ENCODE measurements around the gene PSTPIP1.
"Not testable (repeated sequence)": the region's sequence is repeated elsewhere in the genome, so short reads cannot be mapped to it uniquely, and the experiment has no call there.

PSTPIP1 gene

DNA sequence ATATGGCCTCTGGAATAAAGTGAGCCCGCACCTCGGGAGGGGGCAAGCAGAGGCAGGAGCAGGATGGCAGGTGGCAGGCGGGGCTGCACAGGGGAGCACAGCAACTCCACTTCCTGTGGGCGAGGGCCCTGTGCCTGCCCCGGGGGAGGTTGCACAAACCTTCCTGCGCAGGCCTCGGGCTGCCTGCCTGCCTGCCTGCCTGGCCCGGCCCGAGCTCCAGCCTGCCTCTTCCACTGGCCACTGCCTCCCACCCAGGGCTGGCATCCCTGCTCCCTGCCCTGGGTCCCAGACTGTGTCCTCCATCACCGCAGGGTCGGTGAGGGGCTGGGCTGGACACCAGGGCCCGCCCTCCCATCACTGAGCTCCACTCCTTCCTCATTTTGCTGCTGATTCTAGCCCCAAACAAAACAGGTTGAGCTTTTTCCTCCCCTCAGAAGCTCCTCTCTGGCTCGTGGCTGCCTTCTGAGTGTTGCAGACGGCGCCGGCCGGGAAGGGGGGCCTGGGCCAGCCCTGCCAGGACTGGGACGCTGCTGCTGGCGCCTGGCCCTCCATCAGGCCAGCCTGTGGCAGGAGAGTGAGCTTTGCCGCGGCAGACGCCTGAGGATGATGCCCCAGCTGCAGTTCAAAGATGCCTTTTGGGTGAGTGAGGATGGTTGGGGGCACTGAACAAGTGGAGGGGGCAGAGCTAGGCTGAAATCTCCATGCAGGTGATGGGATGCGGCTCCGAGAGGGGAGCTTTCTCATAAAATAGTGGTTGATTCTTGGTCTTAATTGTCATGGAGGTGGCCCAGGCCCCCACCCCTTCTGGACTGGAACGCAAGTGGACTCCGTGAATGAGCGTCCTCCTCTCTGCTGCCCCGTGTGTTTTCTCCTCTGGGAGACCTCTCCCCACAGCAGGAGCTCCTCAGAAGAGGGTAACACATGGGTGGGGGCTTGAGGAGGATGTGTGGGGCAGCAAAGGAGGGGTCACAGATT, at the start of gene PSTPIP1:
Gene PSTPIP1 (plus strand): TSS at position 156 of the 975 bp plus-strand sequence. CDS start 448 bp downstream, at position 604.
- no peak for DNase-seq (ENCODE audit: low read depth)

DNA sequence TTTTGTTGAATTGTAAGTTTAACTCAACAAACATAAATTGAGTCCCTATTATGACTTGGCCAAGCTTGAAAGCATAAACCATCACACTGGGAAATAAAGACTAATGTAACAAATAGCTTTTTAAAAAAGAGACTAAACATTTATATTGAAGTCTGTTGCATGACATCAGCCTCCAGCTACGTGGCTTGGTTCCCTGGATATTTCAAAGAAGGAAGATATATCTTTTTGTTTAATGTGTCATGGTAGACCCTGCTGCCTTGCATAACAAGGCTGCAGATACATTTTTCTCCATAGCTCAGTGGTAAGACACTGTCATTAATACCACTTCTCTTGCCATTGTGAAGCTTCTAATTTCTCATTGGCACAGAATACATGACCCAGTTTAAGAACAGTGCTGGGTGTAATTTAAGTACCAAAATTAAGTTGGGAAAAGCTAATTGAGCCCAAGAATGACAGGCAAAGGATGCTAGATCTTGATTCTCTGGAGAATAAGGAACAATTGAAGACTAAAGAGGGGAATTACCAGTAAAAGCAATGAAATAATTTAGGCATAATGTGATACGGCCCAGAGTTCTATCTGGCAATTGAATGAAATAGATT, 49.3 kb upstream of the PSTPIP1 start:
- no peak for DNase-seq (ENCODE audit: low read depth)

DNA sequence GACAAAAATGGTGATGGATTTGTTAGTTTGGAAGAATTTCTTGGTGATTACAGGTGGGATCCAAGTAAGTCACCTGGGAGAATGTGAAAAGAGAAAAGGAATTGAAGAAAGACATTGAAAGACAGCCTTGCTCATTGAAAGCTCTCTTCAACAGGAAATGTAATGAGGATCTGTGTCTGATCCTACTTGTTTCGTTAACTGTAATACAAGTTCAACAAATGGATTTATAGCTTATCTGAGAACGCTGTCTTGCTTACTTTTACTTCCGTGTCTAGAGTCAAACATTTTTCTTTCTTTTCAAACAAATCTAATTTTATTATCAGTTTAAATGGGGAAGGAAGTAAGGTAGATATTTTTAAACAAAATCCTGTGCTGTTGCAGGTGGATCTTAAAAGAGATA, 47.5 kb upstream of the PSTPIP1 start:
- no peak for DNase-seq (ENCODE audit: low read depth)

DNA sequence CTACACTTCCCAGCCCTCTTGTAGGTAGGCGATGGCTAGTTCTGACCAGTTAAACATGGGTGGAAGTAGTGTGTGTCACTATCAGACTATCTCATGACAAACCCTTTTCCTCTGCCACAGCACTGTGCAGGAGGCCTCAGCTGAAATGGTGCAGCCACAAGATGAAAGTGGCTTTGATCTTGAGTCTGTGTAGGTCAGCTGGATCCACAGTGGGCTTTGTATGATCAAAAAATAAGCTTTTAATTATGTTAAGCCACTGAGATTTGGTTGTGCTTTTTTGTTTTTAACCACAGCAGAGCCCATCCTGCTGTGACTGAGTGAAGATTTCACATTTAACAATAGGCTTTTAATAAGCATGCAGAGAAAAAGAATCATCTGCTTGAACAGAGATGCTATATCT, 43.7 kb upstream of the PSTPIP1 start:
- no peak for DNase-seq (ENCODE audit: low read depth)

DNA sequence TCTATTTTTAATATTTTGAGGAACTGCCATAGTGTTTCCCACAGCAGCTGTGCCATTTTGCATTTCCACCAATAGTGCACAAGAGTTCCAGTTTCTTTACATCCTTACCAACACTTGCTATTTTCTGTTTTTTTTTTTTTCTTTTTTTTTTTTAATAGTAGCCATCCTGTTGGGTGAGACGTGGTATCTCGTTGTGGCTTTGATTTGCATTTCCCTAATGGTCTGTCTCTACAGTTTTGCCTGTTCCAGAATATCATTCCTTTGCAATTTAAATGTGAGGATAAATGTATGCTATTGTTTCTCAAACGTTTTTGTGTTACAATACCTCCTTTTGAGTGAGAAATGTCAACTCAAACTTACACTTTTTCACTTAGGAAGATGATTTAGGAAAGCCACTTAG, 41.0 kb upstream of the PSTPIP1 start:
- DNase-seq (ENCODE audit: low read depth): no peak

DNA sequence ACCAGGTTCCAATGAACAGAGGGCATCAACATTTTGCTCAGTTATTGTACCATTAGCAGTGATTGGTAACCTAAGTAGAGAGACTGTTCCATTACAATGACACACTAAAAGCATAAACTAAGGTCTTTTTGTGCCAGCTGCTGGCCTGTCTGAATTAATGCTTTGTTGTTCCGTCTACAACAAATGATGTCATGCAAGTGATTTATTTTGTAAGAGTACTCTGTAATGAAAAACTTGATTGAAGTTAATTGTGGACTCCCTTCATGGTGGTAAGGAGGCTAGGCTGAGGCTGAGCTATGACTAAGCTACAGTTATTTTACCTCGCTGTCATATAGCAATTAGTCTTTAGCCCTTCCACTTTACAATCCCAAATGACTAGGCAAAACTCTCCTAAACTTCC, 40.2 kb upstream of the PSTPIP1 start:
- no peak for DNase-seq (ENCODE audit: low read depth)

DNA sequence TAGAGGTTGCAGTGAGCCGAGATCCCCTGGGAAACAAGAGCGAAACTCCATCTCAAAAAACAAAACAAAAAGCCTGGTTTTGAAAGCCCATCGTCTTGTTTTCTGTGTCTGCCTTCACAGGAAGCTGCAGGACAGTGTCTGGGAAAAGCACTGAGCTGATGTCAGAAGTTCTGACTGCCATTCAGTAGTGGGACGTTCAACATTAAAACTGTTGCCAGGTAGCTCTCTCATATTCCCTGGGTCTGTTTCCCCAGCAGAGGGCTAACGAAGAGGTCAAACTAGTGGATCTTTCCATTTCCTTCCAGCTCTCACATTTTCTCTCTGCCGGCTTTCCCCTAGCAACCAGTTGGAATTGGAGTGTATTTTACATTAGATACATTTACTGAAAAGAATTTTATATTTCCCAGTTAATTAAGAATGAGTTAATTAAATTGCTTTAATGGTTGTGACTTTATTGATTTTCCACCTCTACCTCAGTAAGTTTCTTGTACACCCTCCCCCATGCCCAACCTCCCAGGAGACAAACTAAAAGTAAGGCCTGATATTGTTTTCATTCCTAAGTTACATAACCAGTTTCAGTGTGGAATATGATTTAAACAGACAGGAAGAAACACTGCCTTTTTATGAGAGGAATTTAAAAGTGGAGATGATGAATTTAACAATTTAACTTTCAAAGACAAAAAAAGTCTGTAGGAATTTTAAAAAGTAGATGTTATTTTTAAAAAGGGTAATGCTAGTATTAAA, 33.5 kb upstream of the PSTPIP1 start:
- DNase-seq (ENCODE audit: low read depth): no peak

DNA sequence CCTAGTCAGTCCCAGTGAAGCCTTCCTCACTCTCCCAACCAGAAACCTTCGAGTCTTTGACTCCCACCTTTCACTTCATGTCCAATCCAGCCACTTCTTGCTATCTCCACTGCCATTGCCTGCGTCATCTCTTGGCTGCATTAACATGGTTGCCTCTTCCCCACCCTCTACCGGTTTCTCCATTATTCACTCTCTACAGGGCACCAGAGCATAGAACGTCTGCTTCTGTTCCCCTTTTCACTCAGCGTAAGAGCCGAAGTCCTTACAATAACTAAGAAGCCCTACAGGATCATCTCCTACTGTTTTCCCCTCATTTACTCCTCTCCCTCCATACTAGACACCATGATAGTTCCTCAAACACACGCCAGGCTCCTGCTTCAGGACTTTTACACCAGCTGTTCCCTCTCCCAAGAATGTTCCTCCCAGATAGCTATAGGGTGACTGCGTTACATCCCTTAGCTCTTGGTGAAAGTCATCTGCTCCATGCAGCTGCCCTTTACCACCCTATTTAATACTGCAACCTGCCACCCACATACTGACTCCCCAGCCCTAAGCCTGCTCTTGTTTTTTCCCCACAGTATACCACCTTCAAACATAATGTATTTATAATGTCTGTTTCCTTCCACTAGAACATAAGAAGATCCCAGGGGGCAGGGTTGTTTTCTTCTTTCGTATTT, 32.5 kb upstream of the PSTPIP1 start:
- no peak for DNase-seq (ENCODE audit: low read depth)

DNA sequence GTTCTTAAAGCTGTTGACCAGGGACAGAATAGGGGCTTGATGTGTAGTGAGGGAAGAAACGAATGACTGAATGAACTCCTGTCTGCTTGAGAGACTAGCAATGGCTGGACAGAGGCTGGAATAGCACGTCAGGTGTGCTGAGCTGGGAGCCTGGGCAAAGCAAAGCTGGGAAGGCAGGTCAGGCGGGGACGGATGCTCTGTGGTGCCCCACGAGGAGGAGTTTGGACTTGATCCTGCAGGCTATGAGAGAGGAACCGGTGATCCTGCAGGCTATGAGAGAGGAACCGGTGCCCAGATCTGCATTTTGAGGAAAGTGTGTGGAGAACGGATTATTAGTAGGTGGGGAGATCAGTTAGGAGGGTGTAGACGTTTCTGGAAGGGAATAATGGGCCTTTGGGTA, 31.3 kb upstream of the PSTPIP1 start:
- DNase-seq (ENCODE audit: low read depth): no peak

DNA sequence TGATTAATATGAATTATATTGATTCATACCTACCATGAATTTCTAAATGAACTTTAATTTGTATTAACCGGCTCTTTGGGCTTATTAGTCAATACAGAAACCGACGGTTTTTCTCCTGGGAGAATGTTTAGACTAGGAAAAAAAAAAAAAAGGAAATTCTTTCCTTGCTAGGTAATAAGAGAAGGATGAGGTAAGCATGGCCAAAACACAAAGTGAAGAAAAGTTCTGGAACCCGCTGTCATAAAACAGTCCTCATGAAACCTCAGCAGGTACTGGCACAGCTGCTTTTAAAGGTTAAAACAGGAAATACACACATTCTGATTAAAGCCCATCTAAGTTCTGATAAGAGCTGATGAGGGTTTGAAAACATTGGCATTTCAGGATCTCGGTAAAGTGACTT, 30.8 kb upstream of the PSTPIP1 start:
- DNase-seq (ENCODE audit: low read depth): no peak

DNA sequence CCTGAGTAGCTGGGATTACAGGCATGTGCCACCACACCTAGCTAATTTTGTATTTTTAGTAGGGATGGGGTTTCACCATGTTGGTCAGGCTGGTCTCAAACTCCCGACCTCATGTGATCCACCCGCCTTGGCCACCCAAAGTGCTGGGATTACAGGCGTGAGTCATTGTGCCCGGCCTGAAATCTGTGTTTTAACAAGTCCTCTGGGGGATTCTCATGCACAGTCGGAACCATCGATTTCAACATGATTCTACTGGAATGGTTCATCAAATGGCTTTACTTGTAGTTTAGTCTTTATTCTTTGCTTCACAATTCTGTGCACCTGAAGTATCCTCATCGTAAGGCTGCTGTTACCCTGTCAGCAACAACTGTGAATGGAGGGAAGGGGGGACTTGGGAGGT, 28.9 kb upstream of the PSTPIP1 start:
- DNase-seq (ENCODE audit: low read depth): not testable (repeated sequence)

DNA sequence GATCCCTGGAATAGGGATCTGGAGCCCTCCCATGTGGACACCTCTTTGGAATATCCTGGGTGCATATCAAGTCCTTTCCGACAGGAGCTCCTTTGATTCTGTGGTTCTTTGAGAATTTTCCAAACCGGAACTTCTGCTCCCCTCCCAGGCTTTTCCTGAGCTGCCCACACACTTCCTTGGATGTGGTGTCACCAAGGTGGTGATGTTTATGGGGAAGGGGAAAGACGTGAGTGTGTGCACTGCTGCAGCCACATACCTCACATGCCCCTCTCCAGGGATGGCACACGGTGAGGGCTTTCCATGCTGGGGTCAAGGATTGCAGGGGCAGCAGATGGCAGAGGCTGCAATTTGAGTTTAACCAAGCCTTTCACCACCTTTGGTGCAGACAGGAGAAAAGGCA, 27.9 kb upstream of the PSTPIP1 start:
- no peak for DNase-seq (ENCODE audit: low read depth)

DNA sequence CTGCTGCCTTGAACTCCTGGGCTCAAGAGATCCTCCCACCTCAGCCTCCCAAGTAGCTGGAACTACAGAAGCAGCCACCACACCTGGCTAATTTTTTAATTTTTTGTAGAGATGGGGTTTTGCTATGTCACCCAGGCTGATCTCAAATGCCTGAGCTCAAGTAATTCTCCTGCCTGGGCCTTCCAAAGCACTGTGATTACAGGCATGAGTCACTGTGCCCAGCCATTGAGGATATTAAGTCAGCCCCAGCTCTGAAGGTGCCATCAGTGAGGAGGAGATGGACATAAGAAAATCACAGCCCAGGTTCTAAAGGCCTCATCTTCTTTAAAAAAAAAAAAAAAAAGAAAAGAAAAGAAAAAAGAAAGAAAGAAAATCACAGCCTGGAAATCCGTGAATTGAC, 26.6 kb upstream of the PSTPIP1 start:
- DNase-seq (ENCODE audit: low read depth): no peak

DNA sequence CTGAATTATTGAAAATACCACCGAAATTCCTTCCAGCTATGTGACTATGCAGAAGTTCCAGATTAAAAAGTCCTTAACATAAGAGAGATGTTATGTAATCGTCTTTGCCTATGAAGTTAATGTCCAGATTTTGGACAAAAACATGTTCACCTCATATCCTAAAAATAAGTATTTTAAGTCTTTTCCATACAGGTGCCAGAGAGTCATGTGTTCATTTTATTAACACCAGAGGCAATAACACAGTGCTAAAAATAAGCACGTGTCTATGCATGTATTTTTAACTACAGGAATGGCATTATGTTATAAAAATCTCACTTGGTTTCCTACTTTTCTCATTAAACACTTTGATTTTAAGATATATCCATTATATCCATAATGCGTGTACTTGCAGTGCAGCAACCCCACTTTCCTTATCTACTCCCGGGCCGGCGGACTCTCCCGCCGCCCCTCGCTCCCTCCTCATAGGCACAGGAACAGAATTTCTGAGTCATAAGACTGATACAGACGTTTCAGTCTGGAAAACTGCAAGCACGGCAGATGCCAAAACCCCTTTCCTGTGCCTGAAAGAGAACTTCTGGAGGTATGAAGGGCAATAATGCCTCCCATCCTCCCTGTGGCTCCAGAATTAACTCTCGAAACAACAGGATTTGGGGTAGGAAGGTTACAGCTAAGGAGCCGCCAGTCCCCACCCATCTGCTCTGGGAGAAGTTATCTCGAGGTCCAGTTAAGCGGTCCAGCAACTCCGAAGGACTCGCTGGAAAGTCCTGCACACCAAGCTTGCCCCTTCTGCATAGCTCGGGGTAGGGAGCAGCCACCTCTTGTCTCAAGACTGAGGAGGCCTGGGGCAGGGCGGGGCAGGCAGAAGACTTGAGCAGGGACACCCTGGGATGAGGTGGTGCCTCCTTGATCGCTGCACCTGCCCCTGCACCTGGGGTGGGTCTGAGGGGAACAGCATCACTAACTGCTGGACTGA, 22.3 kb upstream of the PSTPIP1 start:
- DNase-seq (ENCODE audit: low read depth): no peak

DNA sequence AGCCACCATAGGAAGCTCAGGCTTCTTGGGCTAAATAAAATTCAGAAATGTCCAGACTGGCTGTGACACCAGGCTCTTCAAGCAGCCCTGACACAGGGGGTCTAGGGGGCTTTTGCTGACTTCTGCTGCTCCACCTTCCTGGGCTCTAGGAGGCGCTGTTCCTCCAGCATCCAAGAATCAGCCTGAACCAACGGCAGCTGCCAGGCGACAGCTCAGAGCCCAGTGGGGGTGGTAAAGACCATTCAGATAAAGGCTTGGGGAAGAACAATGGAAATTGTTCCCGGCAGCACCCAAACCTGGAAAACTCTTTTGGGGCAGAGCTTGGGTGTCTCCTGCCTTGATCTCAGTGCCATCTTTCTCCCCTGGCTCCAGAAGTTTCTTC, 21.6 kb upstream of the PSTPIP1 start:
- DNase-seq (ENCODE audit: low read depth): no peak

DNA sequence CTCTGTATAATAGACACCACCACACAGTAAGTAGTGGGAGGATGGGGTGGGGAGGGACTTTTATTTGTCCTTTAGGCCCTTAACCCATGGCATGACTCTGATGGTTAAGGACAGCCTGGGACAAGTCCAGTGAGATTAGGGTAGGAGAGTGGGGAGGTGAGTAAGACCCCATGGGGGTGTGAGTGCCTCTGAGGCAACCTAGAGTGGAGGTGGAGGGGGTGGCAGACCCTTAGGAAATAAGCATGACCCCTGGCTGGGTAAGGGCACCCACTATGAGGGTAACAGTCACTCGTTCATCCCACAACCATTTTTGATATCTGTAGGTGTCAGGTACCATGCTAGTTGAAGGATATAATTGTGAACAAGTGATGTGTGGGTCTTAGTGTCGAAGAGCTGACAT, 21.0 kb upstream of the PSTPIP1 start:
- no peak for DNase-seq (ENCODE audit: low read depth)

DNA sequence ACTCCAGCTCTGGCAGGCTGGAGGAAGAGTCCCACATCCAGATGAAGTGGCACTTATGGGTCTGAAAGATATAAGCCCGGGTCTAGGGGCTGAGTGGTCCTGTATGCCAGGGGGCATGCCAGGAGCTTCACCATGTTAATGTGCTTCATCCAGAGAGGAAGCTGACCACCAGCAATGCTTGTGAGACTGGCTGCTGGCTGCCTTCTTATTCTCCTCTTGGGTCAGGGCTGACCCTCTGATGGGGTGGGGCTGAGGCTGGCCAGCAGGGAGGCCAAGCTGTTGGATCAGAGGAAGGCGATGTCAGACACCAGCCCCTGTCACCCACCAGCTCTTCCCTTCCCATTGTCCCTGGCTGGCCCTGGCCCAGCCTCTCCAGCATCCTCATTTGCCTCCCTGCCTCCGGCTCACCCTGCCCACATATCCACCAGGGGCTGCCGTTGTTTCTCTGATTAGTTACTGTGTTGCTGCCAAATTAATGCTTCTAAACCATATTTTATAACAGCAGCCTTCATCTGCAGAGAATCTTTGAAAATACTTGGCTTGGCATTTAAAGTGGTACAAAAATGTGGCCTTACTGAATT, 20.4 kb upstream of the PSTPIP1 start:
- no peak for DNase-seq (ENCODE audit: low read depth)

DNA sequence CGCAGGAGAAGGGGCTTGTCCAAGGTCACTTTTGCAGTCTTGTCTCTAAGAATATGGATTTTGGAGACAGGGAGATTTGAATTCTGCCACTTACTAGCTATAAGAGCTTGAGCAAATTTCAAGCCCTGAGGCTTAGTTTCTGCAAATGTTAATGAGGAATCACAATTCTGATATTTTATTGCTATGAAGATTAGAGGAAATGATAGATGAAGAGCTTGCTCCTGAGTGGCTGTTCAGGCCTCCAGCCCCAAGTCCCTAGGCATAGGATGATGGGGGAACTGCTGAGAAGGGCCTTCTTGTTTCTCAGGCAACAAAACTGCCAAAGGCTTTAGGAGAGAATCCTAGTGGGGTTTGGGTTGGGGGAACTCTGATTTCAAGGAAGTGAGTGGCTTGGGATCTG, 18.8 kb upstream of the PSTPIP1 start:
- DNase-seq (ENCODE audit: low read depth): no peak

DNA sequence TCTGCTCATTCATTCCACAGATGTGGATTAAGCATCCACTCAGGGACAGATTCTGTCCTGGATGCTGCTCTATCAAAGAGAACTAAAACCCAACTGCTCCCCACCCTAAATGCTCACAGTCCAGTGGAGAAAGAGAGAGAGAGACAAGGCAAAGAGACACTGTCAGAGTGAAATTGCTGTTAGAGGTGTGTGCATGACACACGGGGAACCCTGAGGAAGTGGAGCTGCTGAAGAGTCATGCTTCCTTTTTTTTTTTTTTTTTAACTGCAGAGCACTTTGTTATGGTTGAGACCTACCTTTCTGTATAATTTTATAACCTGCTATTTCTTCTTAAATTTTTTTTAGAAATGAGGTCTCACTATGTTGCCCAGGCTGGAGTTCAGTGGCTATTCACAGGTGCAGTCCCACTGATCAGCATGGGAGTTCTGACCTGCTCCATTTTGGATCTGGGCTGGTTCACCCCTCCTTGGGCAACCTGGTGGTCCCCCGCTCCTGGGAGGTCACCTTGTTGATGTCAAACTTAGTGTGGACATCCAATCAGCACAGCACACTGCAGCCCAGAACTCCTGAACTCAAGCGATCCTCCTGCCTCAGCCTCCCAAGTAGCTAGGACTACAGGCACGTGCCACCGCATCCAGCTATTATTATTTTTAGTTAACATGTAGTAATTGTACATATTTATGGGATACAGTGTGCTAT, 18.2 kb upstream of the PSTPIP1 start:
- no peak for DNase-seq (ENCODE audit: low read depth)
